ENCODE data around the gene LRRTM4.

- no peak for TF ChIP-seq POLR2AphosphoS5 (IDR thresholded peaks at IDR 0.05; ENCODE audit: low read depth, low read length)
- TF ChIP-seq CTCF (IDR thresholded peaks at IDR 0.05): no peak
- TF ChIP-seq REST (IDR thresholded peaks at IDR 0.05; ENCODE audit: insufficient read depth in 1 of 2, low read depth in 2 of 2, low read length in 1 of 2): no peak
Observed at GRCh38 chr2:76711490-76711889, 810.7 kb downstream of the LRRTM4 start.
